Renal pelvis (tissue), 4 donors: ENCODE measurements around the gene PHLDA2. TPM values are rescaled to one million over a fixed set of nuclear protein-coding genes. Genes with fewer than 3 reads are reported as not detected.
"Not testable (repeated sequence)": the region's sequence is repeated elsewhere in the genome, so short reads cannot be mapped to it uniquely, and the experiment has no call there.

ENCODE experiments used
- DNase-seq: peaks from one replicate; pipeline ENCODE4 v3.0.0-alpha.2; 2013
- polyA plus RNA-seq, 3 donors: library from polyadenylated mRNA; unstranded; fragments of 120-200 nt; gene quantifications; one replicate each; pipeline ENCODE4 v1.2.1, GENCODE V29; 2013; ENCODE audit not compliant: insufficient read length in 3 of 3

PHLDA2 gene
- polyA plus RNA-seq, 3 donors = 1.0 to 1.7 (median 1.1) TPM

GRCh38 chr11:2916114-2916891 lies 12.9 kb downstream of the PHLDA2 start:
- no peak for DNase-seq

GRCh38 chr11:2915473-2915872 lies 13.7 kb downstream of the PHLDA2 start:
- DNase-seq = no peak

GRCh38 chr11:2914455-2915195 lies 14.6 kb downstream of the PHLDA2 start:
- no peak for DNase-seq

GRCh38 chr11:2913776-2914175 lies 15.4 kb downstream of the PHLDA2 start:
- DNase-seq = no peak

- no peak for DNase-seq
Observed at GRCh38 chr11:2913019-2913431, 16.2 kb downstream of the PHLDA2 start.

- peak; percentile 52 for DNase-seq
Observed at GRCh38 chr11:2912498-2912897, 16.7 kb downstream of the PHLDA2 start.

GRCh38 chr11:2911785-2912391 lies 17.3 kb downstream of the PHLDA2 start:
- no peak for DNase-seq

- DNase-seq = no peak
Observed at GRCh38 chr11:2911088-2911784, 18.0 kb downstream of the PHLDA2 start.

GRCh38 chr11:2910401-2910955 lies 18.7 kb downstream of the PHLDA2 start:
- DNase-seq = no peak

GRCh38 chr11:2909133-2909902 lies 19.9 kb downstream of the PHLDA2 start:
- no peak for DNase-seq

- DNase-seq = no peak
Observed at GRCh38 chr11:2908130-2908529, 21.1 kb downstream of the PHLDA2 start.

- not testable (repeated sequence) for DNase-seq
Observed at GRCh38 chr11:2905299-2905698, 23.9 kb downstream of the PHLDA2 start.

- no peak for DNase-seq
Observed at GRCh38 chr11:2904153-2905052, 24.8 kb downstream of the PHLDA2 start.

GRCh38 chr11:2903672-2904011 lies 25.6 kb downstream of the PHLDA2 start:
- DNase-seq = no peak

GRCh38 chr11:2902784-2903671 lies 26.2 kb downstream of the PHLDA2 start:
- DNase-seq = no peak

GRCh38 chr11:2901854-2902783 lies 27.1 kb downstream of the PHLDA2 start:
- DNase-seq = peak; percentile 77

- no peak for DNase-seq
Observed at GRCh38 chr11:2901196-2901796, 27.9 kb downstream of the PHLDA2 start.
